DOHH2 (cell line): Measurements from ENCODE around the gene BRINP3.

Experiments used
- H3F3A ChIP-seq: fragments of 200-600 bp; sonication (generic), shearing (Covaris generic); 2 replicates; pipeline ENCODE4 v1.6.0; 2016; ENCODE audit warnings: antibody characterized with exemption, mild to moderate bottlenecking; ENCODE audit not compliant: control insufficient read depth, insufficient read depth
- H3K27ac ChIP-seq: fragments of 200-600 bp; sonication (generic); 2 replicates; pipeline ENCODE4 v1.5.1; 2014; ENCODE audit warnings: low read depth, mild to moderate bottlenecking, low read length, moderate library complexity
- H3K27me3 ChIP-seq: fragments of 200-600 bp; sonication (generic); 2 replicates; pipeline ENCODE4 v1.6.1; 2014; ENCODE audit warnings: mild to moderate bottlenecking, low read length, mixed read lengths; ENCODE audit not compliant: control insufficient read depth
- H3K36me3 ChIP-seq: fragments of 200-600 bp; sonication (generic); 2 replicates; pipeline ENCODE4 v1.6.1; 2014; ENCODE audit warnings: mild to moderate bottlenecking, low read length, moderate library complexity, mixed read lengths; ENCODE audit not compliant: control insufficient read depth
- H3K4me1 ChIP-seq: fragments of 200-600 bp; sonication (generic); 2 replicates; pipeline ENCODE4 v1.6.1; 2014; ENCODE audit warnings: mild to moderate bottlenecking, low read length, mixed read lengths; ENCODE audit not compliant: control insufficient read depth
- H3K4me2 ChIP-seq: fragments of 200-600 bp; sonication (generic); 2 replicates; pipeline ENCODE4 v1.6.0; 2014; ENCODE audit warnings: mild to moderate bottlenecking, low read length, moderate library complexity
- H3K4me3 ChIP-seq: fragments of 200-600 bp; sonication (generic); 2 replicates; pipeline ENCODE4 v1.5.1; 2014; ENCODE audit warnings: mild to moderate bottlenecking, low read length, mixed read lengths
- H3K79me2 ChIP-seq: fragments of 200-600 bp; sonication (generic); 2 replicates; pipeline ENCODE4 v1.6.1; 2014; ENCODE audit warnings: mild to moderate bottlenecking, low read length, mixed read lengths; ENCODE audit not compliant: control insufficient read depth
- H3K9me2 ChIP-seq: fragments of 200-600 bp; sonication (generic); replicated peaks from 2 replicates; pipeline ENCODE4 v1.6.1; 2014; ENCODE audit warnings: mild to moderate bottlenecking, low read length, mixed read lengths; ENCODE audit not compliant: control insufficient read depth
- H3K9me3 ChIP-seq: fragments of 200-600 bp; sonication (generic); 2 replicates; pipeline ENCODE4 v1.6.1; 2014; ENCODE audit warnings: antibody characterized with exemption, low read length, mixed read lengths; ENCODE audit not compliant: control insufficient read depth, insufficient read depth
- H4K20me1 ChIP-seq: fragments of 200-600 bp; sonication (generic); 2 replicates; pipeline ENCODE4 v1.6.0; 2014; ENCODE audit warnings: low read depth, mild to moderate bottlenecking, antibody characterized with exemption, low read length, moderate library complexity; ENCODE audit not compliant: control insufficient read depth, insufficient read depth
- CTCF ChIP-seq: fragments of 200-600 bp; sonication (generic); IDR thresholded peaks from one replicate; pipeline ENCODE4 v1.5.1; 2014; ENCODE audit warnings: antibody characterized with exemption, mild to moderate bottlenecking, low read depth, low read length; ENCODE audit not compliant: poor library complexity, severe bottlenecking
- EZH2phosphoT487 ChIP-seq: fragments of 200-600 bp; sonication (generic); IDR thresholded peaks from 2 replicates; pipeline ENCODE4 v1.6.1; 2017; ENCODE audit warnings: borderline replicate concordance, mild to moderate bottlenecking, antibody characterized with exemption, low read length, moderate library complexity, mixed read lengths

The BRINP3 gene

GRCh38 chr1:190262538-190262937, 215.1 kb downstream of the BRINP3 start:
- no peaks in the 10 kb centered on the region for H3K27me3 ChIP-seq
- TF ChIP-seq EZH2phosphoT487: no peak
- no peak for TF ChIP-seq CTCF
- no peak overlapping the region for H3K4me2 ChIP-seq
- no peaks in the 10 kb centered on the region for H3K4me1 ChIP-seq
- no peaks in the 10 kb centered on the region for H3F3A ChIP-seq
- H4K20me1 ChIP-seq: no peaks in the 10 kb centered on the region
- H3K9me3 ChIP-seq: no peaks in the 10 kb centered on the region
- no peak overlapping the region for H3K27ac ChIP-seq
- H3K4me3 ChIP-seq: no peak overlapping the region
- H3K9me2 ChIP-seq: no peaks in the 10 kb centered on the region
- H3K36me3 ChIP-seq: no peaks in the 10 kb centered on the region
- no peaks in the 10 kb centered on the region for H3K79me2 ChIP-seq

- no peaks in the 10 kb centered on the region for H3K9me3 ChIP-seq
- no peaks in the 10 kb centered on the region for H4K20me1 ChIP-seq
- TF ChIP-seq CTCF (no peak), EZH2phosphoT487 (no peak)
- H3K4me3 ChIP-seq: no peak overlapping the region
- H3K79me2 ChIP-seq: no peaks in the 10 kb centered on the region
- H3K36me3 ChIP-seq: no peaks in the 10 kb centered on the region
- no peak overlapping the region for H3K27ac ChIP-seq
- no peaks in the 10 kb centered on the region for H3F3A ChIP-seq
- no peak overlapping the region for H3K4me2 ChIP-seq
- no peaks in the 10 kb centered on the region for H3K4me1 ChIP-seq
- H3K27me3 ChIP-seq: no peaks in the 10 kb centered on the region
- H3K9me2 ChIP-seq: no peaks in the 10 kb centered on the region
Observed at GRCh38 chr1:190259424-190259823, 218.2 kb downstream of the BRINP3 start.

- no peak overlapping the region for H3K27ac ChIP-seq
- H3K4me1 ChIP-seq: no peaks in the 10 kb centered on the region
- H4K20me1 ChIP-seq: no peaks in the 10 kb centered on the region
- no peak overlapping the region for H3K4me2 ChIP-seq
- no peaks in the 10 kb centered on the region for H3K9me2 ChIP-seq
- H3K9me3 ChIP-seq: no peaks in the 10 kb centered on the region
- H3K36me3 ChIP-seq: no peaks in the 10 kb centered on the region
- no peaks in the 10 kb centered on the region for H3F3A ChIP-seq
- no peak for TF ChIP-seq CTCF
- TF ChIP-seq EZH2phosphoT487: no peak
- no peaks in the 10 kb centered on the region for H3K27me3 ChIP-seq
- H3K4me3 ChIP-seq: no peak overlapping the region
- H3K79me2 ChIP-seq: no peaks in the 10 kb centered on the region
Observed at GRCh38 chr1:190258003-190258402, 219.7 kb downstream of the BRINP3 start.

GRCh38 chr1:190252046-190252445, 225.6 kb downstream of the BRINP3 start:
- H4K20me1 ChIP-seq: no peaks in the 10 kb centered on the region
- TF ChIP-seq CTCF: no peak
- no peak for TF ChIP-seq EZH2phosphoT487
- H3F3A ChIP-seq: no peaks in the 10 kb centered on the region
- H3K79me2 ChIP-seq: no peaks in the 10 kb centered on the region
- no peaks in the 10 kb centered on the region for H3K36me3 ChIP-seq
- H3K27ac ChIP-seq: no peak overlapping the region
- H3K9me2 ChIP-seq: no peaks in the 10 kb centered on the region
- no peaks in the 10 kb centered on the region for H3K27me3 ChIP-seq
- no peaks in the 10 kb centered on the region for H3K9me3 ChIP-seq
- no peaks in the 10 kb centered on the region for H3K4me1 ChIP-seq
- no peak overlapping the region for H3K4me2 ChIP-seq
- no peak overlapping the region for H3K4me3 ChIP-seq
